CD4-positive, alpha-beta T cell treated with Interleukin-6 for 4 hours (primary cell): ENCODE measurements around the gene CYSRT1.

Source experiments
- DNase-seq: peaks from one replicate; pipeline ENCODE4 v3.0.0-alpha.2; 2020; ENCODE audit warnings: mixed read lengths

Gene CYSRT1

DNA sequence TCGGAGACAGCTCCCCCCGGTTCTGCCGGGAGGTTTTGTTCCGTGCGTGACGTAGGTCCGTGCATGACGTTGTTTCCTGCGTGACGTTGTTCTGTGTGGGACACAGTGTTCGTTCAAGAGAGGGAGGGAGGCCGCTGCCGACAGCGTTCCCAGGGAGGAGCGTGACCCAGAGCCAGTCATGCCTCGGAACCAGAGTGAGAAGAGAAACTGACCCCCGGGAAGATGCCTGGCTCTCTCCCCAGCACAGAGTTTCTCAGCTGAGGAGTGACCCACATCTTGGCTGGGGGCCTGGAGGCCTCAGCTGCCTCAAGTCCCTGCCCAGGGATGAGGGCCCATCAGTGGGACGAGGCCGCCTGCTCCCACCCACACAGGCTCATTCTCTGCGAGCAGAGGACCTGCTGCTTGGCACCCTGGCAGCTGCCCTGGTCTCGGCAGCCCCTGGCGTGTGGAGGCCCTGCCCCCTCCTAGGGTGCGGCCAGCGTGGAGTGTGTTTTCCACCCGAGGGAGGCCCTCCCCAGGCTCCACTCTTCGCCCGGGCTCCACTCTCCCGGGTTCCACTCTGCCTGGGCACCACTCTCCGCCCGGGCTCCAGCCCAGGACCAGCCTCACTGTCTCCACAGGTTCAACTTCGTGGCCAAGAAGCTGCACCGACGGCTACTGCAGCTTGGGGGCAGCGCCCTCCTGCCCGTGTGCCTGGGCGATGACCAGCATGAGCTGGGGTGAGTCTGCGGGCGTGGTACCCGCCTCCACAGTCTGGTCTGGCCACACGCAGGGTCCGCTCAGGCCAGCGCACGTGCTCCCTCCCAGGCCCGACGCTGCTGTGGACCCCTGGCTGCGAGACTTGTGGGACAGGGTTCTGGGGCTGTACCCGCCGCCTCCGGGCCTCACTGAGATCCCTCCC is 11.6 kb upstream of the CYSRT1 start:
- no peak for DNase-seq

- DNase-seq, result no peak
Observed at GRCh38 chr9:137214620-137215019, 10.4 kb upstream of the CYSRT1 start.

GRCh38 chr9:137215196-137215986 is 9.6 kb upstream of the CYSRT1 start:
- DNase-seq, result no peak

- DNase-seq, result no peak
Observed at GRCh38 chr9:137216188-137216965, 8.6 kb upstream of the CYSRT1 start.

- DNase-seq, result peak; percentile 30
Observed at GRCh38 chr9:137217276-137218211, 7.4 kb upstream of the CYSRT1 start.

DNA sequence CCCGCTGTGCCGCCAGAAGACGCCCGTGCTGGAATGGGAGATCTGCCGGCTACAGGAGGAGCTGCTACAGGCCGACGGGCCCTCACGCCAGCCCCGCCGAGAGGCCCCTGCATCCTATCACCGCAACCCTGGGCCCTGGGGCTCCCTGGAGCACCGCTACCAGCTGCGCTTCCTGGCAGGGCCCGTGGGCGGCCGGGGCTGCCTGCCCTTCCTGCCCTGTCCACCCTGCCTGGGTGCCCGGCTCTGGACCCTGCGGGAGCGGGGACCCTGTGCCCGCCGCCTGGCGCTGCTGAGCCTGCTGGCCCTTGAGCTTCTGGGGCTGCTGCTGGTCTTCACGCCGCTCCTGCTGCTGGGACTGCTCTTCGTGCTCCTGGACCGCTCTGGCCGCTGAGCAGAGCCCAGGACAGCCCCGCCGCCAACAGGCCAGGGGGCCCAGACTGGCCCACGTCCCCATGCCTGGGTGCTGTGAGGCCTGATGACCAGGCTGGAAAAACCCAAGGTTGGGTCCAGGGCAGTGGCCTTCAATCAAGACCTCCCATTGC is 6.7 kb upstream of the CYSRT1 start:
- DNase-seq, result no peak

- DNase-seq, result no peak
Observed at GRCh38 chr9:137218754-137219271, 6.2 kb upstream of the CYSRT1 start.

GRCh38 chr9:137219757-137220316 is 5.1 kb upstream of the CYSRT1 start:
- DNase-seq, result no peak

GRCh38 chr9:137220317-137221094 is 4.5 kb upstream of the CYSRT1 start:
- DNase-seq, result no peak

GRCh38 chr9:137221095-137221505 is 3.9 kb upstream of the CYSRT1 start:
- DNase-seq, result no peak

GRCh38 chr9:137221506-137222111 is 3.4 kb upstream of the CYSRT1 start:
- peak; percentile 39 for DNase-seq

DNA sequence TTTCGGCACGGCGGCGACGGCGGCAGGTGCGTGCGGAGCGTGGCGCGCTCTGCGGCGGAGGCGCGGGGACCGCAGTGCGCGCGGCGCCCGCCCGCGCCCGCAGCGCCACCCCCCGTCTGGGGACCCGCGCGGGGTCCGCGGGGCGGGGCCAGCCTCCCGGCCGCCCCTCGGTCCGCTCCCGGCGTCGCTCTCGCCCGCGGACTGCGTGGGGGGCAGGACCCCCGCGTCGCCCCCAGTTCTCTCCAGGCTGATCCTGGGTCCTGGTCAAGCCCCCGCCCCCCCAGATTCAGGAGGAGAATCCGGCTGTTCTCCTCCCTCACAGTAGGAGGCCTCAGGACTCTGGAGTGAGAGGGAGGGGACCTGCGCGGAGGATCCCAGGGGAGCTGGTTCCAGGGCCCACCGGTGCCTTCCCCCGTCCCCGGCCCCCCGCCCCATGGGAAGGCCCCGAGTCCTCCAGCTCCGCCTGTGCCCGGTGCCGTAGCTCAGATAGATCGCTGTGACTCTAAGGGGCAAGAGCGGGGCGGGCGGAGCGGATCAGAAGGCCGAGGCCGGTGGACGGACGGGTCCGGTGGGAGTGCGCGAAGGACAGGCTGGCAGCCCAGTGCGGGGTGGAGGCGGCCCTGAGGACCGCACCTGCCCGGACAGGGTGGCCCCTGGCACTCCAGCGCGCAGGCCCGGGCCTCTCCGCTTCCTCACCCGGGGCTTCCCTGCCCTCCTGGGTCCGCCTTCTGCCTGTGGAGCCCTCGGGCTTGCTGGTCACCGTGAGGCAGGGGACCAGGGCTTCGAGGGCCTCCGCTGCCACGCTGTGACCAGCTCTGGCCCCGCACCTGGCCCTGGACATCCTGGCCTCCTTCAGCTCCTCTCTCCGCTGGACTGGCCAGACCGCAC is 2.5 kb upstream of the CYSRT1 start, which contains the start of gene RNF208:
Gene RNF208, minus strand, starts transcription at position 51 of the 888 bp plus-strand sequence. CDS start 1,028 bp downstream, outside the sequence.
- DNase-seq, result peak; percentile 14

GRCh38 chr9:137223078-137223970 is 1.6 kb upstream of the CYSRT1 start:
- peak; percentile 98 for DNase-seq

GRCh38 chr9:137225699-137226331 is 841 bp downstream of the CYSRT1 start:
- no peak for DNase-seq

DNA sequence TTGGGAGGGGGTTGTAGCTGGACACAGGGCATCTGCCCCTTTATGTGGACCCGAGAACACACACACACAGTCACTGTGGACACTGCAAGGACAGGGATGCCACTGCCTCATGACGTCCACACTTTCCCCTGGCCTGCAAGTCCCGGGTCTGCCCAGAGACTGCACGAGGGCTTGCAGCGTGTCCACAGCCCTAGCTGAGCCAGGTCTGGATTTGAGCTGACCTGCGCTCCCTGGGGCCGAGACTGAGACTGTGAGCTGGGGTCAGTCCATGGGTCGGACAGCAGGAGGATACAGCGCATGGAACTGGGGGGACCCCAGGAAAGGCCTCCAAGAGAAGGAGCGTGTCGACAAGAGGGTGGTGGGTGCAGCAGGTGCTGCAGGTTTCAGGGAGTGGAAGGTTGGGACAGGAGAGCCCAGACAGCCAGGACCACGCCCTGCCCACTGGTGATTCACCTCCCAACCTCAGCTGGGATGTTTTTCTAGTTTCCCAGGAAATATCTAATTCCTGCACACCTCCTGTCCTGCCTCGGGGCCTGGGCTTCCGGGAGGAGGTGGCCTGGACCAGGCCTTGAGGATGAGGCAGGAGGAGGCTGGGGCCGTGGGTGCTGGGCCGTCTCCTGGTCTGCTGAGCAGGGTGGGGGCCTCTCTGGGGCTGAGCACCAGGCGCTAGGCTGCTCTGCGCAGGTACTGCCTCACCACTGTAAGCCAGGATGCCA is 1.5 kb downstream of the CYSRT1 start:
- no peak for DNase-seq
